ENCODE results near the gene FBXL13.

DNA sequence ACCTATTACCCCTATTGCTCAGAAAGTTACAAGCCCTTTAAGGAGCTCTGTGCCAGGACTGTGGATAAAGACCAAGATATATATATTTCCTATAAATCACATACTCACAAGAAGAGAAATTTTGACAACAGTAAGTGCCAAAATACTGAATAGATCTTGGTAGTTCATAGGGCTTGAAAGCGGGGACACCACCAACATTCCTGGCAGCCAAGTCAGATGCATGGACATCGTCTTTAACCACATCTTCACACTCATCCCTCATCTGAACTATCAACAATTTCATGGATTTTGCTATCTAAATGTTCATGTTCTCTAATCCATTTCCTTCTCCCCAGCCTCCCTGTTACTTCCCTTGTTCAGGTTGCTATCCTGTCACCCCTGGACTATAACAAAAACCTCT is 229.2 kb downstream of the FBXL13 start:
- TF ChIP-seq, protein P1, sequence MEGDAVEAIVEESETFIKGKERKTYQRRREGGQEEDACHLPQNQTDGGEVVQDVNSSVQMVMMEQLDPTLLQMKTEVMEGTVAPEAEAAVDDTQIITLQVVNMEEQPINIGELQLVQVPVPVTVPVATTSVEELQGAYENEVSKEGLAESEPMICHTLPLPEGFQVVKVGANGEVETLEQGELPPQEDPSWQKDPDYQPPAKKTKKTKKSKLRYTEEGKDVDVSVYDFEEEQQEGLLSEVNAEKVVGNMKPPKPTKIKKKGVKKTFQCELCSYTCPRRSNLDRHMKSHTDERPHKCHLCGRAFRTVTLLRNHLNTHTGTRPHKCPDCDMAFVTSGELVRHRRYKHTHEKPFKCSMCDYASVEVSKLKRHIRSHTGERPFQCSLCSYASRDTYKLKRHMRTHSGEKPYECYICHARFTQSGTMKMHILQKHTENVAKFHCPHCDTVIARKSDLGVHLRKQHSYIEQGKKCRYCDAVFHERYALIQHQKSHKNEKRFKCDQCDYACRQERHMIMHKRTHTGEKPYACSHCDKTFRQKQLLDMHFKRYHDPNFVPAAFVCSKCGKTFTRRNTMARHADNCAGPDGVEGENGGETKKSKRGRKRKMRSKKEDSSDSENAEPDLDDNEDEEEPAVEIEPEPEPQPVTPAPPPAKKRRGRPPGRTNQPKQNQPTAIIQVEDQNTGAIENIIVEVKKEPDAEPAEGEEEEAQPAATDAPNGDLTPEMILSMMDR (conservative IDR thresholded peaks at IDR 0.05; ENCODE audit: low read length), result no peak
- TF ChIP-seq EZH2phosphoT487 (IDR thresholded peaks at IDR 0.05; ENCODE audit: borderline replicate concordance, low read depth, low read length), result no peak

Measured in OCI-LY7 (cell line).